HG03521 (cell line): ENCODE data around the gene CLNK.

Experiments used
- ATAC-seq: cut with Tn5 transposase; IDR thresholded peaks from one replicate; pipeline ENCODE4 v1.9.1; 2021; ENCODE audit warnings: mild to moderate bottlenecking, moderate library complexity; ENCODE audit not compliant: unreplicated experiment

The CLNK gene

DNA sequence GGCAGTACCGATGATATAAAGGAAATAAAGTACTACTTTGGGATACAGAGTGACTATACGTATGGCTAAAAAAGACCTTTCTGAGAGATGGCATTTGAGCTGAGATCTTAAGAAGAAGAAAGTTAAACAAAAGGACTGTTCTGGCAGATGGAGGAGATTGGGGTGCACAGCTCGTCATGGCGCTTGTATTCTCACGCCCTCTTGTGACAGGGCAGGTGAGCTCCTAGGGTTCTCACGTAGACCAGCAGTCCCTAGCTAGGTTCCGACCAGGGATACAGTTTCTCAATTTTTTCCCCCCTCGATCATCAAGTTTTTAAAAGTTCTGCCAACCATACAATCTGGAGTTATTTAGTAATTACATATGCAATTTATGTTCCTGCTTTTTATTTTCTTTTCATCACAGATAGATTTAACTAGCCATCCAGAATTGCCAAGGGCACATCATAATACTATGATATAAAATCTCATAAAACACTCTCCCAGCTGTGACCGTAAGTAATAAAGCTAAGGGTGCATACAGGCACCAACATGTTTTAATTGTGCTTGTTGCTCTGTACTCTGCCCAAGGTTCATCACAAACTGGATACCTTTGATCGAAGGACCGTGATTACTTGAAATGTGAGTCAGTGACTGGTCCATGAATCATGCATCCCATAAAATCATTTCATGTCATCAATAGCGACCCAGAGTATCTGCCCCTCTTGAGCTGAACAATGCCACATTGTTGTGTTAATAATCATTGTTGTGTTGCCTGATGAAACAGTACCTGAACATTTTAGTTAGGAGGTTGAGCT is 157.9 kb downstream of the CLNK start:
- no peak for ATAC-seq

DNA sequence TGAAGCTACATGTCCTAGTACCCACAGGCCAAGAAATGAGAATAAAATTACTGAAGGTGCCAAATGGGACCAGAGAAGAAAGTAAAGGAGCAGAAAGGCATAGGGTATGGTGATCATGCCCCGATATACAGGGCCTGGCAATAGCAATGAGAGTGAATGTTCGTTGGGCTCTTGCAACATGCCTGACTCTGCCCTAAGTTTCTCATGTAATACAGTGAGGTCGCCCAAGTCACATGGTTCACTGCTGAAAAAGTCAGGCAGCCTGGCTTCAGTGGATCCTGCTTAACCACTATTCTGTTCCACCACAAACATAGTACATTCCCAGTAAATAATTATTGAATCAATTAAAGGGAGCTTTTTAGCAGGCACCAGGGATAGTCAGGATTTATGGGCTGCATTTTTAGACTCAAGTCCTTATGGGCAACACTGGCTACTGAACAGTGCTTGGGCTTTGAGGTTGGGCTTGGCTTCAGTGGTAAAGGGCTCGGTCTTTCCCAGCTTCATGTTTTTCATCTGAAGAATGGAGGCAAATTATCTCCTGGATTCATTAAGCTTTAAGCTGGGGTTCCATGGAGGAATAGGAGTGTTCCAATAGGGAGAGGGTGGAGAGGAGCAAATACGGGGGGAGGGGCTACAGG is 160.3 kb downstream of the CLNK start:
- ATAC-seq, result no peak

DNA sequence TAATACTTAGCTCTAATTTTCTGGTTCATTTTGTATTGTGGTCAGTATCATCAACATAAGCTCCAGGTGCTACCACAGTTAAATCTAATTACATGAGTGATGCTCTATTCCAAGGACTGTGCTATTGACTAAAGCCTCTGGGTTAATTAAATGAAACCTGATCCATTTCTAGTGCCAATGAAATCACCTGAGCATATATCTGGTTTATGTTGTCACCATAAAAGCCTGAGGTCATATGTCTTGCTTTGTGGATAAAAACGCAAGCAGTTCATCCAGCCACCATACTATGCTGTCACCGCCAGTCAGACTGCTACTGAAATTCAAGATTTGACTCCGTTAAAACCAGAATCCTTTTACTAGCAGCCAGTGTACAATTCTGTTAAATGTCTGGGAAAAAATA is 163.1 kb downstream of the CLNK start:
- no peak for ATAC-seq

DNA sequence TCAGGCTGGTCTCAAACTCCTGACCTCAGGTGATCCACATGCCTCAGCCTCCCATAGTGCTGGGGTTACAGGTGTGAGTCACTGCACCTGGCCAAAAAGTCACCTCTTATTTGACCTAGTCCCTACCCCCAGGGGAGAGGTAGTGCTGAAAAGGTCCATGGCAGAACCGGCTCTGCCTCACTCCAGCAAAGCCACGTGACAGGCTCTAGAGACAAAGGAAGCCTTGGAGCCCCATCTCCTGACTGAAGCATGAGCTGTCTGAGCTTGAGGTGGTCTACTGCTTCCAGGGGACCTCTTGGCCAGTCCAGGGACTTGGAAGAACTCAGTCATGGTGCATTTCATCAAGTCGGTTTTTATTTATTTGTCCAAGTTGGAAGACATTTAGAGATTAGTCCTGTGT is 174.8 kb downstream of the CLNK start:
- ATAC-seq, result no peak

DNA sequence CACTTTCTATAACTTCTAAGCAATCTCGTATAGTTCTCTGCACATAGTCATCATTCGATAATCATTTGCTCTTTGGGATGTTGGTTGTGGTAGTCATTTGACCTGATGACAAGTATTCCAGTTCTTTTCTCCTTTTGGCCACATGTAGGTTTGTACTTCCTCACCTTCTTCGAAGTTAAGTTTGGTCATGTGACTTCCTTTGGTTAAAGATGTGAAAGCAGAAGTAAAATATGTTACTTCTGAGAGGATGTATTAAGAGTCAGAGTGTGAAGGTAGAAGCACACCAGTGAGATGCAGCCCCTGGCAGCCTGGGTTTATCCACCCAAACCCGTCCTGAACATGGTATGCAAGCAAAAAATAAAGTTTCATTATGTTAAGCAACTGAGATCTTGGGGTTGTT is 178.5 kb downstream of the CLNK start:
- no peak for ATAC-seq

DNA sequence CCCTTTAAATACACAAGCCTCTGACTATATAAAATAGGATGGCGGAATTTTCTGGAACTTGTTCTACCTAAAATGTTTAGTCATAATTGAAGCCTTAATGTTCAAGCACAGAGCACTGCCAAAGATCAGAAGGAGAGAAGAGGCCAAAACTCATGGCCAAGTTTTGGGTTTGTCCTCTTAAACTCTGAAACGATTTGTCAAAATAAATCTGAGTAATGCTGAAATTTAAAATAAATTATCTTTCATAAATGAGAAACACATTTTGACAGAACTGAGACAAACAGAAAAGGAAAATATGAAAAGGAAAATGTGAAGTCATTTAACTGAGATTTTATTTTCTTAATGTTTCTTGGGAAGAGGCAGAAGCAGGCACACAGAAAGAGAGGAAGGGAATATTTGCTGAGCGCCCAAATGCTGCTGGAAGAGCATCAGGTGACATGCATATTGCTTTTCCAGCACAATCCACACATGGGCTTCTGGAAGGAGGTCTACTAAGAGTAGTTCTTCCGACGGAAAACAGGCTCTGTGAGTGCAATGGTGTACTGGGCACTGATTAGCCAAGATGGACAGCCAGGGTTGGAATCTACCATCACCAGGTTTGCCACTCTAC is 179.9 kb downstream of the CLNK start:
- no peak for ATAC-seq

DNA sequence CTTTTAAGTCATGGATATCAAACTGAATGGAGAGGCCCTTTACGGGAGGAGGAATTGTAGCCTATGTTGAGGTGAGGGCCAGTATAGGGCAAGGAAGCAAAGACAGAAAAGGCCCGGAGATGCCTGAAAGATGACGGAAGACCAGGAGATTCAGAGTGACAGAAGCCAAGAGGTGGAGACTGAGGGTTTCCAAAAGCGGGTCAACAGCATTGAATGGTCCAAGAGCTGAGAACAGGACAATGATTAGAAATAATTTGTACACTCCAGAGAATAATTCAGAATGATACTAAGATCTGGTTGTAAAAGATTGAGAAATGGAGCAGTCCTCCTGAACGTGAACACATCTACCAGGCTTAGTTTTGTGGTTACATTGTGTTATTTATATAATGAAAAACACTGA is 181.9 kb downstream of the CLNK start:
- no peak for ATAC-seq

DNA sequence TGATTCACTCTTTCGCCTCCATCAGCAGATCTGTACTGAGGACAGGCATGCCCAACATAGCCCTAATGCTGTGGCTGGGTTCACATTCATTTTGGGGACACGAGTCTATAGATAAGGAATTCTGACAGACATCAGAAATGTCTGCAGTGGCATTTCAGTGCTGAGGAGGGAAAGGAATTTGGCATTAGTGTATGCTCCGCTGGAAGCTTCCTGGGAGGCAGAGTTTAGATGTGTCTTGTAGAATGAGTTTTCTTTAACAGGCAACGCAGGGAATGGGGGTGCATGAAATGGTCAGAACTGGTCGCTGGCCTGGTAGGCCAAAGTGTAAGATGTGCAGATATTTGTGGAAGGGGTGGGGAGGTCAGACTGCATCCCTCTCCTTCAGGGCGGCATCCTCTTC is 183.8 kb downstream of the CLNK start:
- no peak for ATAC-seq

DNA sequence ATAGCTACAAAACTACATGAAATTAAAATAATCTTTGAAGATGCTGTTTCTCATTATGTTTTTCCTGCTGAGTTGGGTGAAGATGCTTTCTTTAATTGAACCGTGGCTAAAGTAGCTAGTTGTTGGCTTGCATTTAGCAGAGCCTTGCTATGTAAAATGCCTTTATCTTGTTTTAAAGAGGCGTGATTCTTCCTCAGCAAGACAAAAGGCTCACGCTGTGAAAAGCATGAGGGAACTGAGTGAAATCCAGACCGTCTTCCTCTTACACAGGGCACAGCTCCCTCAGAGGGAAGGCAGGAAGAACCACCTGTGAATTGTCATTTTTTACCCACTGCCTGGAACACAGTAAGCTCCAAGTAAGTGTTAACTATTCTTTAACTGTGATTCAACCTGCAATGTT is 188.4 kb downstream of the CLNK start:
- no peak for ATAC-seq

DNA sequence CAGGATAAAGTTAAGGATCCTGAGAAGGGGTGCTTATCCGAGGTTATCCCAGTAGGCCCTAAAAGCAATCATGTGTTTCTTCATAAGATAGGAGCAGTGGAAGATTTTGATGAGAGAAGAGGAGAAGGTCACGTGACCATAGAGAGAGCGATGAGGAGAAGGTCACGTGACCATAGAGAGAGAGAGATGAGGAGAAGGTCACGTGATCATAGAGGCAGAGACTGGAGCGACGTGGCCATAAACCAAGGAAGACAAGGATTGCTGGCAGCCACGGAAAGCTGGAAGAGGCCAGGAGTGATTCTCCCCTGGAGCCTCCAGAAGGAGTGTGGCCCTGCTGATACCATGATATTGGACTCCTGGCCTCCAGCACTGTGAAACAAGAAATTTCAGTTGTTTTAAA is 188.9 kb downstream of the CLNK start:
- ATAC-seq, result no peak

DNA sequence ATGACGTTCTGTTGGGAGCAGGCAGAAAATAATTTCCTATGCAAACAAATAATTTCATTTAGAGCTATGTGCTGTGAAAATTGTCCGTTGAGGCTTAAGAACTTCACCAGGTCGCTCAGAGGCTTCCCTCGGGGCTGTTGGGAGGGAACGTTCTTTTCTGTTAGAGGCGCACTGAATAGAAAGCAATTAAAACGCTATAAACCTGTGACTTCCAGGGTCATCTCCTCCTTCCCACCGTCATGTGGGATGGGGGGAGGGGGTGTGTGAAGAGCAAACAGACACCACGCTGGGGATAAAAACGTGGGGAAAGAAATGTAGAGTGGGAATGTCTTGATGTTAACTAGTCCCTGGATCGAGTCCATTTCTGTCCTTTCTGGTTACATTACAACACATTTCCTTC is 192.1 kb downstream of the CLNK start:
- no peak for ATAC-seq

DNA sequence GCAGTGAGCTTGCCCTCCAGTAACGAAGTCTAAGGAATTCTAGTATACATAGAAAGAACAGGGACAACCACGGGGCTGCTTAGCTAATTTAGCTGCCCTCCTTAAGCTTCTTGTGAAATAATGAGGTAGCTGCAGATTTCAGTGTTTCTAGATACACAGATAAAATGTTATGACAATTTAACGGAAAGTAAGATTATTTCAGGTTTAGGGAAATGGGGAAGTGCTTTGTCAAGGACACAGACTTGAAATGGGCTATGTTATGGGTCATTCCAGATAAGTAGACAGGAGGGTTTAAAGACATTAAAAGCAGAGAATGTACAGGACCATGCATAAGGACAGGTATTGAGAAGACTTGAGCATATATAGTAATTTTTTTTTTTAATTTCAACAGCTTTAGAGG is 193.2 kb downstream of the CLNK start:
- ATAC-seq, result no peak

DNA sequence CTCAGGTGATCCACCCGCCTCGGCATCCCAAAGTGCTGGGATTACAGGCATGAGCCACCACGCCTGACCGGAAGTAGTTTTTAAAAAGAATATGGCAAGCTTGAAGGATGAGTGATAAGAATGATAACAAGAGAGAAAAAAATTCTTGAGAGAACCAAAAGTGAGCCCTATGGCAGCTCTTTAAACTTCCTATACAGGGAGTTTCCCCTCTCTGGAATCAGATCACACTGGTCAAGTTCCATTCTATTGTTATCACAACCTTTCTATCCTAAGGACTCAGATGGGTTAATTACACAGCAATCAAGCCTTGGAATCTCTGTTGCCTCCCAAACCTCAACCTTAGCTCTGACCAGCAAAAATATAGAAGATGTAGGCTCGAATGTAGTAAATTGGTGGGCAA is 193.6 kb downstream of the CLNK start:
- ATAC-seq, result no peak

DNA sequence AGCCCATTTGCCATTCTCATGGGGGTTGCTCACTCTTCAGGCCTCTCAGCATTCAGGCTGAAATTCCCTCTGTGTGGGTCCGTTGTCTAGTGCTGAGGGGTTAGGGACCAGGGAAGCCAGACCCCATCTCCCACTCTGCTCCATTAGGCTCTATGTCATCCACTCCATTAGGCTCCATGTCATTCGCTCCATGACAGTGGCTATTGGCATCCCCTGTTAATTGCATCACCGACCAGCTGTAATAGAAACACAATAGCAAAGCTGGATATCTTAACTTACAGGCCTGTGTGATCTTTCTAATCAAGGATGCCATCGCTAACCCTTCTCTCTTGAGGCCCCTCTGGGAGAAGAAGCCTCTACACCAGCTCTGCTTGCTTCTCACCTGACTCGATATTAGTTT is 201.7 kb downstream of the CLNK start:
- no peak for ATAC-seq

DNA sequence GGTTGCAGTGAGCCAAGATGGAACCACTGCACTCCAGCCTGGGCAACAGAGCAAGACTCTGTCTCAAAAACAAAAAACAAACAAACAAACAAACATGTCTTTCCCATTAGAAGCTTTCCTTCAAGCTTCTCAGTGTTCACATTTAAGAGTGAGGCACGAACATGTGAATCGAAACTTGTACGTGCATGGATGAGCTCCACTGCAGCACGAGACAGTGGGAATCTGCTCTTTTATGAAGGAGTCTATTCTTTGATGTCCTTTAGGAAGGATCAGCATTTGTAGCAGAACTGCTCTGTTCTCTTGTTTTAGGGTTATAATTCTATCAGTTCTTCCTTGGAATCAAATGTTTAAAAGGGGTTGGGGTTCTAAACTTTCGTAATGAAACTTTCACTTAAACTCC is 204.0 kb downstream of the CLNK start:
- ATAC-seq, result no peak

DNA sequence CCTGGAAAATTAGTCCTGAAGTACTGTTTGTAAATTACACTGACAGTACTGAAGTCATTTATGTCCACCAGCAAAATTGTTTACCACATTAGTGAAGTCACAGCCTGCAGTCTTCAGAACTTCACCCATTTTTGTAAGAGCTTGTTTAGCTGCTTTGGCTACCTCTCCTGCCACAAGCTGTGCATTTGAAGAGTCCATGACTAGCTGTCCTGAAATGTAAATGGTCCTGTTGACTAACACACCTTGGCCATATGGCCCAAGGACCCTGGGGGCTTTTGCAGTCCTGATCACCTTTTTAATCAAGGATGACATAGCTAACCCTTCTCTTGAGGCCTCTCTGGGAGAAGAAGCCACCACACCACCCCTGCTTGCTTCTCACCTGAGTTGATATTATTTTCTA is 205.9 kb downstream of the CLNK start:
- no peak for ATAC-seq

DNA sequence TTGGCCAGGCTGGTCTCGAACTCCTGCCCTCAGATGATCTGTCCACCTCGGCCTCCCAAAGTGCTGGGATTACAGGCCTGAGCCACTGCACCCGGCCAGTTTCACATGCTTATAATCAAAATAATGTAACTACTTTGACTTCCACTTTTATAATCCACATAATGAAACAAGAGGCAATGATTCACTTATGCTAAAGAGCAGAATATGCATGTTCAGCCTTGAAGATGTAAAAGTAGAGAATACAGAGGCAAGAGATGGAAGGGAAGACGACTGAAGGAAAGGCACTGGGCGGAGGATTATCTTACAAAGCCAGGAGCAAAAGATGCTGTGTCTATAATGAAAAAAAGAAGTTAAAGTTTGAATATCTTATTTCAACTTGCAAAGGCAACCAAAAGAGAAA is 214.1 kb downstream of the CLNK start:
- ATAC-seq, result no peak

DNA sequence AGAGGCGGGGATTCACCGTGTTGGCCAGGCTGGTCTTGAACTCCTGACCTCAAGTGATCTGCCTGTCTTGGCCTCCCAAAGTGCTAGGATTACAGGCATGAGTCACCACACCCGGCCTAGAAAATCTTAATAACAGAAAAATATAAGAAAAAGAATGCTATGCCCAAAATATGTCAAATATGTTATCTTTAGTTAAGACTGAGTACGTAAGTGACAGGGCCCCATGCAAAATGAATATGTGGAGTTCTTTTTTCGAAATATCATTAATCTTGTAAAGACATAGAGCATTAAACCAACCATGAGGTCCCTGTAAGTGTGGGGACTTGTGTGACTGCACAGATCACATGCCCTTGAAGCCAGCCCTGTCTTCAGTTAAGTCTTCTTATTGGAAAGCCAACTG is 218.4 kb downstream of the CLNK start:
- ATAC-seq, result no peak

DNA sequence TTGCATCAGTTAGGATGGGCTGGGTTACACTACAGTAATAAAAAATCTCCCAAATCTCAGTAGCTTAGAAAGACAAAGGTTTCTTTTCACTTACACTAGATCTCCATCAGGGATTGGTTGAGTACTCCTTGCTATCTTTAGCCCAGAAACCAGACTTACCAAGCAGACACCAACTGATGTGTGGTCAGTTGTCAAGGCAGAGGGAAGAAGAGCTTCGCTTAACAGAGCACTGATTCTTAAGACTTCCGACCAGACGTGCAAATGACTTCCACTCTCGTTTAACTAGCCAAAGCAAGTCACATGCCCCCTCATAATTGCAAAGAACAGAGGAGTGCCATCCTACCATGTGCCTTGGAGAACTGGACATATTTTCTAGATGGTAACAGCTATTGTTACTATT is 221.7 kb downstream of the CLNK start:
- ATAC-seq, result no peak

DNA sequence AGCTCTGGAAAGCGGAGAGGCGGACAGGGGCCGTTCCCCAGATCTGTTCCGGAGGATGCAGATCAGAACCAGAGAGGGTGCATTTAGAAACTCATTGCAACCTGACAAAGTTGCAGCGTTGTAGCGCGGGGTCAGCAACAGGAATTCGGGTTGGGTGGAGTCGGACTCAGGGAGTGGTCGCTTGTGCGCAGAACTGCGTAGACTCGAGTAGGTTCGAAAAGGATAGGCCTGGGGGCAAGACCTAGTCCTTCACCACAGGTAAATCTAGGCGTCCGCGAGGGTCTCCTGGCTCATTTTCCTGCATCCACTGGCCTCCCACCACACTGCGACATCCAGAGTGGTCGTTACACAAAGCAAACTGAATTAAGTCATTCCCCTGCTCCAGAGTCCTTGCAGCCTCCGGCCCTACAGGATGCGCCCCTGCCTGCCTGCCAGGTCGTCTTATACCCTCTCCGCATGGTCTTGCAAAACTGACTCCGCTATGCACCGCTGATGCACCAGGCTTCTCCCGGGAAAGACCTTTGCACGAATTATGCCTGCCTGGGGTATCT is 222.6 kb downstream of the CLNK start:
- ATAC-seq, result no peak

DNA sequence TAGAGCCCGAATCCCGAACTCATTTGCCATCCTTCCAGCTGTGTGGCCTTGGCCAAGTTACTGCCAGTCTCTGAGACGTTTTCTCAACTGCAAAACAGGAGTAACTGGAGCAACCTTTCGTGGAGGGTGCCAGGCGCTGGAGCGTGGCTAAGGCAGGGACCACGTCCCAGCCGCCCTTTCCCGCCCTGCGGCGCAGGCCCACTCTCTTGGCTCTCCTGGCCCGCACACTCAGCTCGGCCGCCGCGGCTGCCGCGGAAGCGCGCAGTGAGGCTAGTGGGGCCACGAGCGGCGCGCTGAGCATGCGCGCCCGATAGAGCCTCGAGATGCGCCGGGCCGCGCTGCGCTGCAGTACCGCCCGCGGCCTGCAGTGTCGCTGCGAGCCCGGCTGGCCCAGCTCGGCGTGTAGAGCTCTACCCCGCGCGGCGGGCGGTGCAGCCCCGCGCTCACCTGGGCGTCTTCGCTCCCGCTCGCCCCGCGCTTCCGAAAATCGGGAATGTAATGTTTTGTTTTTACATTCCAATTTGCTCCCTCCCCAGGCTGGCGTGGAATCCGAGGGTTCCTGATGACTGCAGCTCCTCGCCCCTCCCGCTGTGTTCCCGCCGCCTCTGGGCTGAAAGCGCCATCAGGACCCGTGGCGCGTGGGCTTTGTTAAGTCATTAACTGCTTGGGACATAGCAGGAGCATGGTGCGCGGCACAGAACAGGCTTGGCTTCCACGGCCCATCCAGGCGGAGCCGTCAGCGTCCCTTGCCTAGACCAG is 223.3 kb downstream of the CLNK start:
- ATAC-seq, result peak; percentile 61
